HEK293T (cell line): ENCODE measurements around the gene BAIAP2L1.
"Not testable (repeated sequence)": the region's sequence is repeated elsewhere in the genome, so short reads cannot be mapped to it uniquely, and the experiment has no call there.

Experiments used
- CTCF ChIA-PET: fragments of 350-600 bp; formaldehyde crosslinking; extraction: SDS; loops from one replicate; lab custom pipeline; 2021; ENCODE audit warnings: antibody characterized with exemption, inconsistent platforms; lab: Yijun Ruan, JAX
- POLR2A ChIA-PET: fragments of 350-600 bp; formaldehyde crosslinking; extraction: SDS; loops from one replicate; lab custom pipeline; 2020; ENCODE audit warnings: antibody characterized with exemption, inconsistent platforms; lab: Yijun Ruan, JAX
- DNase-seq: peaks from one replicate; pipeline ENCODE4 v3.0.0; 2012; ENCODE audit warnings: mixed read lengths; ENCODE audit errors: extremely low spot score
- ARNT ChIP-seq: fragments of 450-650 bp; IDR thresholded peaks from 2 replicates; pipeline ENCODE4 v1.6.1; 2017; ENCODE audit warnings: mild to moderate bottlenecking
- BHLHE40 ChIP-seq: fragments of 450-650 bp; IDR thresholded peaks from 2 replicates; pipeline ENCODE4 v1.6.1; 2016; ENCODE audit warnings: mild to moderate bottlenecking, moderate library complexity, borderline replicate concordance
- CTBP1 ChIP-seq: fragments of 450-650 bp; IDR thresholded peaks from 2 replicates; pipeline ENCODE4 v1.6.1; 2016; ENCODE audit warnings: borderline replicate concordance
- ELF4 ChIP-seq: fragments of 450-650 bp; IDR thresholded peaks from 2 replicates; pipeline ENCODE4 v1.6.1; 2017; ENCODE audit warnings: antibody characterized with exemption
- FOXA1 ChIP-seq: fragments of 450-650 bp; IDR thresholded peaks from 2 replicates; pipeline ENCODE4 v1.6.1; 2016; ENCODE audit warnings: mild to moderate bottlenecking
- FOXK2 ChIP-seq: fragments of 450-650 bp; IDR thresholded peaks from 2 replicates; pipeline ENCODE4 v1.6.1; 2016; ENCODE audit warnings: mild to moderate bottlenecking
- FOXM1 ChIP-seq: fragments of 450-650 bp; IDR thresholded peaks from 2 replicates; pipeline ENCODE4 v1.6.1; 2017; ENCODE audit warnings: mild to moderate bottlenecking, borderline replicate concordance
- HDGF ChIP-seq: fragments of 450-650 bp; IDR thresholded peaks from 2 replicates; pipeline ENCODE4 v1.6.1; 2017; ENCODE audit warnings: antibody characterized with exemption, borderline replicate concordance
- L3MBTL2 ChIP-seq: fragments of 450-650 bp; conservative IDR thresholded peaks from 2 replicates; pipeline ENCODE4 v1.6.1; 2016; ENCODE audit warnings: mild to moderate bottlenecking
- LEF1 ChIP-seq: fragments of 450-650 bp; IDR thresholded peaks from 2 replicates; pipeline ENCODE4 v1.6.1; 2017; ENCODE audit warnings: mild to moderate bottlenecking, borderline replicate concordance
- NFRKB ChIP-seq: fragments of 450-650 bp; IDR thresholded peaks from 2 replicates; pipeline ENCODE4 v1.6.1; 2016; ENCODE audit warnings: mild to moderate bottlenecking, moderate library complexity
- PKNOX1 ChIP-seq: fragments of 450-650 bp; IDR thresholded peaks from 2 replicates; pipeline ENCODE4 v1.6.1; 2016
- SP1 ChIP-seq: fragments of 450-650 bp; IDR thresholded peaks from 2 replicates; pipeline ENCODE4 v1.6.1; 2017
- SUZ12 ChIP-seq: fragments of 450-650 bp; IDR thresholded peaks from 2 replicates; pipeline ENCODE4 v1.6.1; 2016; ENCODE audit warnings: mild to moderate bottlenecking
- TARDBP ChIP-seq: fragments of 450-650 bp; IDR thresholded peaks from 2 replicates; pipeline ENCODE4 v1.6.1; 2016
- ZNF384 ChIP-seq: fragments of 450-650 bp; IDR thresholded peaks from 2 replicates; pipeline ENCODE4 v1.6.1; 2016

Gene BAIAP2L1

GRCh38 chr7:98423043-98423442, 22.2 kb upstream of the BAIAP2L1 start:
- no peak for TF ChIP-seq HDGF
- no peak for TF ChIP-seq BHLHE40
- TF ChIP-seq FOXK2, result no peak
- no peak for TF ChIP-seq CTBP1
- no peak for TF ChIP-seq L3MBTL2
- TF ChIP-seq TARDBP, result no peak
- no peak for TF ChIP-seq ARNT
- TF ChIP-seq SP1, result no peak
- no peak for TF ChIP-seq PKNOX1
- TF ChIP-seq SUZ12, result no peak
- TF ChIP-seq FOXA1, result no peak
- no peak for TF ChIP-seq LEF1
- CTCF ChIA-PET, result interaction anchor here (0.6 to 1.1 kb wide), 2 partner anchors 340 to 409 kb away, joined by 3 to 4 read pairs; no protein-coding TSS in a partner anchor
- POLR2A ChIA-PET, result no interaction called here
- peak; percentile 64 for DNase-seq

DNA sequence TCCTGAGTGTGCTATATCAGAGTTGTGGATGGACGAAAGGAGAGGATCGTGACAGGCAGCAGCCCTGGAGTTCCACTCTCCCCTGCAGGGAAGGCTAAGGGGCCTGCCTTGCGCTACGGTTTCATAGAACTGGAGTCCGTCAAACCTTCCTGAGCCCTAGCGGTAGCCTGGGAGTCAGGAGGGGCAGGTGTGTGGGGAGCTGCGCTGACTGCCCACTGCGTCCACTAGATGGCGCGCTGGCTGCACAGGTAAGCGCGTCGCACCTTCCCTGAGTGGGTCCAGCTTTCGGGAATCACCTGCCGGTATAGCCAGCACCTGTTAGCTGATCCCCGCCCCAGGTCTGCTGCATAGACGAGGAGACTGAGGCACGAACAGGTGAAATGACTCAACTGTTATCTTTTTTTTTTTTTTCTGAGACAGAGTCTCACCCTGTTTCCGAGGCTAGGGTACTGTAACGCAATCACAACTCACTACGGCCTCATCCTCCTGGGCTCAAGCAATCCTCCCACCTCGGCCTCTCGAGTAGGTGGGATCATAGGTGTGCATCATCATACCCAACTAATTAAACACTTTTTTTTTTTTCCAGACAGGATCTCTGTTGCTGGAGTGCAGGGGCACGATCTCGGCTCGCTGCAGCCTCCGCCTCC, 20.2 kb upstream of the BAIAP2L1 start:
- DNase-seq, result peak; percentile 86
- POLR2A ChIA-PET, result no interaction called here
- TF ChIP-seq CTBP1, result peak; percentile 14; the same call in 1 of the 2 replicates
- TF ChIP-seq NFRKB, result no peak
- TF ChIP-seq ELF4, result no peak
- peak; percentile 48; the same call in 1 of the 2 replicates for TF ChIP-seq ZNF384
- peak; percentile 45; the same call in 1 of the 2 replicates for TF ChIP-seq L3MBTL2
- TF ChIP-seq PKNOX1, result no peak
- CTCF ChIA-PET, result interaction anchor here (0.6 to 1.7 kb wide), 4 partner anchors 9 to 412 kb away, joined by 3 to 5 read pairs (median 3); no protein-coding TSS in a partner anchor

DNA sequence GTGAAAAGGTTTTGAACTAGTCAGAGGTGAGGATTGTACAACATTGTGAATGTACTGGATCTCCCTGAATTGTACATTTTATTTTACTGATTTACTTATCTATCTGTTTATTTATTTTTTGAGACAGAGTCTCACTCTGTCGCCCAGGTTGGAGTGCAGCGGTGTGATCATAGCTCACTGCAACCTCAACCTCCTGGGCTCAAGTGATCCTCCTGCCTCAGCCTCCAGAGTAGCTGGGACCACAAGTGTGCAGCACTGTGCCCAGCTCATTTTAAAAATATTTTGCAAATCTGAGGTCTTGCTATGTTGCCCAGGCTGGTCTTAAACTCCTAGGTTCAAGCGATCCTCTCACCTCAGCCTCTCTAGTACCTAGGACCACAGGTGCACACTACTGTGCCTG, 19.1 kb upstream of the BAIAP2L1 start:
- POLR2A ChIA-PET, DNase-seq: not testable (repeated sequence)
- CTCF ChIA-PET, result interaction anchor here (0.7 to 1.7 kb wide), 2 partner anchors 411 to 427 kb away, joined by 3 to 5 read pairs; no protein-coding TSS in a partner anchor

DNA sequence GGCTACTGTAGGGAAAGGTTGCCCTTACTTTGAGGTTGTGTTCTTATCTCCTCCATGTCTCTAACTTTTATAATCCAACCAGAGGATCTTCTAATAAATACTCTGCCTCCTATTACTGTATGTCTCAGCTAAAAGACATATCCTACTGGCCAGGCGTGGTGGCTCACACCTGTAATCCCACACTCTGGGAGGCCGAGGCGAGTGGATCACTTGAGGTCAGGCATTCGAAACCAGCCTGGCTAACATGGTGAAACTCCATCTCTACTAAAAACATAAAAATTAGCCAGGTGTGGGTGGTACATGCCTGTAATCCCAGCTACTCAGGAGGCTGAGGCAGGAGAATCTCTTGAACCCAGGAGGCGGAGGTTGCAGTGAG, 18.4 kb upstream of the BAIAP2L1 start:
- POLR2A ChIA-PET, result interaction anchor here (2.0 kb wide), 1 partner anchor 18 kb away, joined by 8 read pairs; the partner anchor contains the start of gene BAIAP2L1
- CTCF ChIA-PET, result interaction anchor here (0.7 to 1.7 kb wide), 2 partner anchors 412 to 428 kb away, joined by 3 to 5 read pairs; no protein-coding TSS in a partner anchor

GRCh38 chr7:98418636-98419315, 17.9 kb upstream of the BAIAP2L1 start:
- CTCF ChIA-PET, result interaction anchor here (1.4 to 1.7 kb wide), 2 partner anchors 412 to 415 kb away, joined by 4 to 5 read pairs; no protein-coding TSS in a partner anchor
- TF ChIP-seq ZNF384 (no peak), ARNT (no peak), LEF1 (no peak), HDGF (no peak), NFRKB (no peak), CTBP1 (no peak), FOXK2 (no peak), BHLHE40 (no peak), PKNOX1 (no peak), TARDBP (no peak), SP1 (no peak), ELF4 (no peak), SUZ12 (no peak), FOXA1 (no peak), FOXM1 (no peak)
- DNase-seq, result peak; percentile 22
- POLR2A ChIA-PET, result interaction anchor here (2.0 kb wide), 1 partner anchor 17 kb away, joined by 8 read pairs; the partner anchor contains the start of gene BAIAP2L1

More for the DNA sequence above, 18.4 kb upstream of the BAIAP2L1 start:
- DNase-seq, result not testable (repeated sequence)

DNA sequence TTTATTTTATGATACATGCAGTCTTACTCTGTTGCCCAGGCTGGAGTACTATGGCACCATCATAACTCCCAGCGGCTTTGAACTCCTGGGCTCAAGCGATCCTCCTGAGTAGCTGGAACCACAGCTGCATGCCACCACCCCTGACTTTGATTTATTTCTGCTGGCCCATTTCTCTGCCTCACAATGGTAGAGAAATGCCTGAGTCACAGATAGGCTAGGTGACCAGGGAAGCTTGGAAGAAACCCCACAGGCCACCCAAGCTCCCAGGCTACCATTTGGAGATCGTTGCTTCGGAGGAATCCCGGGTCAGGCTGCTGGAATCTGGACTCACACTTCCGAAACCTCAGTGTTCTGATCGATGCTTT, 17.4 kb upstream of the BAIAP2L1 start:
- TF ChIP-seq PKNOX1, result peak; percentile 28; the same call in 1 of the 2 replicates
- TF ChIP-seq SUZ12, result no peak
- POLR2A ChIA-PET, result interaction anchor here (2.0 kb wide), 1 partner anchor 17 kb away, joined by 8 read pairs; the partner anchor contains the start of gene BAIAP2L1
- no peak for DNase-seq
- CTCF ChIA-PET, result interaction anchor here (1.4 kb wide), 1 partner anchor 415 kb away, joined by 4 read pairs; no protein-coding TSS in a partner anchor

- not testable (repeated sequence) for DNase-seq
- ChIA-PET CTCF (interaction anchor here (0.6 to 1.4 kb wide), 4 partner anchors 96 to 462 kb away, joined by 3 to 5 read pairs (median 4); no protein-coding TSS in a partner anchor), POLR2A (interaction anchor here (2.0 kb wide), 1 partner anchor 16 kb away, joined by 8 read pairs; the partner anchor contains the start of gene BAIAP2L1)
These were observed 16.8 kb upstream of the BAIAP2L1 start for GRCh38 chr7:98417604-98418270.
